Astrocyte (in vitro differentiated cells and primary cell): ENCODE data around the gene NLGN1. TPM values are rescaled to one million over a fixed set of nuclear protein-coding genes. Genes with fewer than 3 reads are reported as not detected.

ENCODE experiments used
- DNase-seq: peaks from one replicate; pipeline ENCODE4 v3.0.0-alpha.2; 2010; ENCODE audit warnings: low read depth
- FAIRE-seq: peaks from 2 replicates; lab custom pipeline; 2011; peaks lifted over from hg19 to GRCh38; lab: Jason Lieb, UNC
- H2AFZ ChIP-seq: 2 replicates; pipeline ENCODE4 v1.6.0; 2012; ENCODE audit warnings: low read depth, low read length, inconsistent platforms
- H3K27ac ChIP-seq: 2 replicates; pipeline ENCODE4 v1.5.1; 2011; ENCODE audit warnings: low read depth, low read length, inconsistent platforms
- H3K27me3 ChIP-seq: 2 replicates; pipeline ENCODE4 v1.6.0; 2011; ENCODE audit warnings: low read length, inconsistent platforms; ENCODE audit not compliant: insufficient read depth
- H3K36me3 ChIP-seq: 2 replicates; pipeline ENCODE4 v1.5.1; 2011; ENCODE audit warnings: low read length, inconsistent platforms; ENCODE audit not compliant: insufficient read depth
- H3K4me1 ChIP-seq: 2 replicates; pipeline ENCODE4 v1.5.1; 2011; ENCODE audit warnings: low read length, inconsistent platforms; ENCODE audit not compliant: insufficient read depth
- H3K4me2 ChIP-seq: 2 replicates; pipeline ENCODE4 v1.6.0; 2012; ENCODE audit warnings: low read length, inconsistent platforms
- H3K4me3 ChIP-seq: 2 replicates; pipeline ENCODE4 v1.5.1; 2011; ENCODE audit warnings: low read depth, mild to moderate bottlenecking, low read length, inconsistent platforms; ENCODE audit not compliant: insufficient read depth
- H3K79me2 ChIP-seq: 2 replicates; pipeline ENCODE4 v1.6.0; 2012; ENCODE audit warnings: mild to moderate bottlenecking, low read length, inconsistent platforms; ENCODE audit not compliant: insufficient read depth
- H3K9ac ChIP-seq: 2 replicates; pipeline ENCODE4 v1.6.0; 2012; ENCODE audit warnings: mild to moderate bottlenecking, low read length, inconsistent platforms
- H3K9me3 ChIP-seq: 2 replicates; pipeline ENCODE4 v1.5.1; 2012; ENCODE audit warnings: low read depth, mild to moderate bottlenecking, low read length, inconsistent platforms; ENCODE audit not compliant: insufficient read depth
- H4K20me1 ChIP-seq: 2 replicates; pipeline ENCODE4 v1.6.0; 2012; ENCODE audit warnings: low read length, inconsistent platforms; ENCODE audit not compliant: insufficient read depth
- H3K27ac Mint-ChIP-seq: one replicate; pipeline ENCODE4 v1.8.0; 2021; ENCODE audit warnings: mild to moderate bottlenecking, mixed read lengths; ENCODE audit not compliant: unreplicated experiment
- H3K27me3 Mint-ChIP-seq: one replicate; pipeline ENCODE4 v1.8.0; 2021; ENCODE audit warnings: low read depth, mixed read lengths; ENCODE audit not compliant: unreplicated experiment
- H3K36me3 Mint-ChIP-seq: one replicate; pipeline ENCODE4 v1.8.0; 2021; ENCODE audit warnings: low read depth, mixed read lengths; ENCODE audit not compliant: unreplicated experiment
- H3K4me1 Mint-ChIP-seq: one replicate; pipeline ENCODE4 v1.8.0; 2021; ENCODE audit warnings: low read depth, mixed read lengths; ENCODE audit not compliant: unreplicated experiment
- H3K4me3 Mint-ChIP-seq: one replicate; pipeline ENCODE4 v1.8.0; 2021; ENCODE audit warnings: mild to moderate bottlenecking, moderate library complexity, mixed read lengths; ENCODE audit not compliant: unreplicated experiment
- H3K9me3 Mint-ChIP-seq: one replicate; pipeline ENCODE4 v1.8.0; 2021; ENCODE audit warnings: mild to moderate bottlenecking, mixed read lengths; ENCODE audit not compliant: unreplicated experiment
- EZH2 ChIP-seq: IDR thresholded peaks from 2 replicates; pipeline ENCODE4 v1.6.1; 2012; ENCODE audit warnings: mild to moderate bottlenecking, low read length, inconsistent platforms; ENCODE audit not compliant: insufficient read depth
- total RNA-seq: library from RNA; stranded (reverse); gene quantifications from 2 replicates; pipeline ENCODE4 v1.2.1, GENCODE V29; 2021
- TF ChIP-seq, protein P1 (sequence below): IDR thresholded peaks from 2 replicates; pipeline ENCODE4 v1.5.1; 2011; ENCODE audit warnings: low read depth, mild to moderate bottlenecking, inconsistent platforms, low read length, moderate library complexity; ENCODE audit not compliant: insufficient read depth

The NLGN1 gene
- total RNA-seq, 1 donor from 2014 or later, result 1.2 TPM

DNA sequence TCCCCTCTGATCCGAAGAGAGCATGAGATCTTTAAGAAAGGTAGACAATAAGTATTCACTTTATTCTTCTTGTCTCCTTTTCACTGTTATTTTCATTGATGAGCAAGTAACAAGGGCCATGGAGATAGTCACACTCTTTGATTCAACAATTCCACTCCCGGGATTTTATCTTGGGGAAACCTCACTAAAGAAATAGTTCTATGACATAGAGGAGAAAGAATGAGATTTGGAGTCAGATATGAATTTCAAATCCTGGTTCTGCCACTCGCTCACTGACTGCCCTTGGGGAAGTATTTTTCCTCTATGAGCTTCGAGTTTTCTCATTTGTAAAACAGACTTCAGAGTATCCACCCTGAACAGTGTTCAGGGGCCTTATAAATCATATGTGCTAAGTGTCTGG lies 514.6 kb downstream of the NLGN1 start:
- Histone ChIP-seq H3K36me3 (no peaks in the 10 kb centered on the region), H2AFZ (no peak overlapping the region), H3K4me2 (peak overlapping the region; percentile 46), H3K27ac (no peak overlapping the region), H3K9me3 (no peaks in the 10 kb centered on the region), H3K4me1 (peaks cover 19% of the 10 kb centered on the region), H4K20me1 (no peaks in the 10 kb centered on the region), H3K79me2 (no peaks in the 10 kb centered on the region), H3K27me3 (no peaks in the 10 kb centered on the region), H3K4me3 (no peak overlapping the region), H3K9ac (no peak overlapping the region)
- Mint-ChIP-seq H3K9me3 (no peaks in the 10 kb centered on the region), H3K4me3 (no peak overlapping the region), H3K27ac (peak overlapping the region; percentile 70), H3K4me1 (peaks cover 31% of the 10 kb centered on the region), H3K36me3 (no peaks in the 10 kb centered on the region), H3K27me3 (no peaks in the 10 kb centered on the region)
- DNase-seq (peak; percentile 57), FAIRE-seq (peak; percentile 82)
- TF ChIP-seq, protein P1, sequence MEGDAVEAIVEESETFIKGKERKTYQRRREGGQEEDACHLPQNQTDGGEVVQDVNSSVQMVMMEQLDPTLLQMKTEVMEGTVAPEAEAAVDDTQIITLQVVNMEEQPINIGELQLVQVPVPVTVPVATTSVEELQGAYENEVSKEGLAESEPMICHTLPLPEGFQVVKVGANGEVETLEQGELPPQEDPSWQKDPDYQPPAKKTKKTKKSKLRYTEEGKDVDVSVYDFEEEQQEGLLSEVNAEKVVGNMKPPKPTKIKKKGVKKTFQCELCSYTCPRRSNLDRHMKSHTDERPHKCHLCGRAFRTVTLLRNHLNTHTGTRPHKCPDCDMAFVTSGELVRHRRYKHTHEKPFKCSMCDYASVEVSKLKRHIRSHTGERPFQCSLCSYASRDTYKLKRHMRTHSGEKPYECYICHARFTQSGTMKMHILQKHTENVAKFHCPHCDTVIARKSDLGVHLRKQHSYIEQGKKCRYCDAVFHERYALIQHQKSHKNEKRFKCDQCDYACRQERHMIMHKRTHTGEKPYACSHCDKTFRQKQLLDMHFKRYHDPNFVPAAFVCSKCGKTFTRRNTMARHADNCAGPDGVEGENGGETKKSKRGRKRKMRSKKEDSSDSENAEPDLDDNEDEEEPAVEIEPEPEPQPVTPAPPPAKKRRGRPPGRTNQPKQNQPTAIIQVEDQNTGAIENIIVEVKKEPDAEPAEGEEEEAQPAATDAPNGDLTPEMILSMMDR, result no peak
- no peak for TF ChIP-seq EZH2

- Histone ChIP-seq H3K4me1 (peaks cover 19% of the 10 kb centered on the region), H3K4me3 (no peak overlapping the region), H3K9ac (no peak overlapping the region), H3K4me2 (peak overlapping the region; percentile 34), H2AFZ (peak overlapping the region; percentile 35), H3K79me2 (no peaks in the 10 kb centered on the region), H3K36me3 (no peaks in the 10 kb centered on the region), H4K20me1 (no peaks in the 10 kb centered on the region), H3K9me3 (no peaks in the 10 kb centered on the region), H3K27ac (peak overlapping the region; percentile 47), H3K27me3 (no peaks in the 10 kb centered on the region)
- Mint-ChIP-seq H3K27ac (peak overlapping the region; percentile 91), H3K27me3 (no peaks in the 10 kb centered on the region), H3K36me3 (no peaks in the 10 kb centered on the region), H3K9me3 (no peaks in the 10 kb centered on the region), H3K4me3 (no peak overlapping the region), H3K4me1 (peaks cover 31% of the 10 kb centered on the region)
- TF ChIP-seq, protein P1, result no peak
- TF ChIP-seq EZH2, result no peak
- peak; percentile 75 for DNase-seq
- no peak for FAIRE-seq
Measured at GRCh38 chr3:173913397-173913796, 515.9 kb downstream of the NLGN1 start.

GRCh38 chr3:173913974-173914421 lies 516.5 kb downstream of the NLGN1 start:
- Mint-ChIP-seq H3K4me3 (peak overlapping the region; percentile 64), H3K36me3 (no peaks in the 10 kb centered on the region), H3K27ac (peak overlapping the region; percentile 91), H3K9me3 (no peaks in the 10 kb centered on the region), H3K4me1 (peaks cover 31% of the 10 kb centered on the region), H3K27me3 (no peaks in the 10 kb centered on the region)
- Histone ChIP-seq H3K9me3 (no peaks in the 10 kb centered on the region), H3K27me3 (no peaks in the 10 kb centered on the region), H3K4me2 (peak overlapping the region; percentile 34), H3K9ac (no peak overlapping the region), H3K36me3 (no peaks in the 10 kb centered on the region), H2AFZ (no peak overlapping the region), H3K4me1 (peaks cover 19% of the 10 kb centered on the region), H3K27ac (peak overlapping the region; percentile 47), H3K79me2 (no peaks in the 10 kb centered on the region), H3K4me3 (no peak overlapping the region), H4K20me1 (no peaks in the 10 kb centered on the region)
- no peak for FAIRE-seq
- peak; percentile 62 for DNase-seq
- no peak for TF ChIP-seq EZH2
- TF ChIP-seq, protein P1, result no peak
